Gastrocnemius medialis (tissue), 4 donors: ENCODE data around the gene ASXL3.

ENCODE experiments used
- POLR2A ChIP-seq, 2 donors: fragments of 450-650 bp; IDR thresholded peaks; one replicate each; pipeline ENCODE4 v1.6.1; 2017; ENCODE audit warnings: antibody characterized with exemption in 2 of 2, mild to moderate bottlenecking in 2 of 2, moderate library complexity in 2 of 2
- TF ChIP-seq, protein P1 (sequence below), 5 experiments: fragments of 450-650 bp in 3 of 5; fragments of 200-600 bp in 2 of 5; sonication (generic) in 2 of 5; IDR thresholded peaks in 4 of 5; conservative IDR thresholded peaks in 1 of 5; 1 replicate in 4 of 5; 2 replicates in 1 of 5; pipeline ENCODE4 v1.5.1; 2016 to 2019; ENCODE audit warnings: antibody characterized with exemption in 5 of 5, mild to moderate bottlenecking in 3 of 5, moderate library complexity in 3 of 5

DNA sequence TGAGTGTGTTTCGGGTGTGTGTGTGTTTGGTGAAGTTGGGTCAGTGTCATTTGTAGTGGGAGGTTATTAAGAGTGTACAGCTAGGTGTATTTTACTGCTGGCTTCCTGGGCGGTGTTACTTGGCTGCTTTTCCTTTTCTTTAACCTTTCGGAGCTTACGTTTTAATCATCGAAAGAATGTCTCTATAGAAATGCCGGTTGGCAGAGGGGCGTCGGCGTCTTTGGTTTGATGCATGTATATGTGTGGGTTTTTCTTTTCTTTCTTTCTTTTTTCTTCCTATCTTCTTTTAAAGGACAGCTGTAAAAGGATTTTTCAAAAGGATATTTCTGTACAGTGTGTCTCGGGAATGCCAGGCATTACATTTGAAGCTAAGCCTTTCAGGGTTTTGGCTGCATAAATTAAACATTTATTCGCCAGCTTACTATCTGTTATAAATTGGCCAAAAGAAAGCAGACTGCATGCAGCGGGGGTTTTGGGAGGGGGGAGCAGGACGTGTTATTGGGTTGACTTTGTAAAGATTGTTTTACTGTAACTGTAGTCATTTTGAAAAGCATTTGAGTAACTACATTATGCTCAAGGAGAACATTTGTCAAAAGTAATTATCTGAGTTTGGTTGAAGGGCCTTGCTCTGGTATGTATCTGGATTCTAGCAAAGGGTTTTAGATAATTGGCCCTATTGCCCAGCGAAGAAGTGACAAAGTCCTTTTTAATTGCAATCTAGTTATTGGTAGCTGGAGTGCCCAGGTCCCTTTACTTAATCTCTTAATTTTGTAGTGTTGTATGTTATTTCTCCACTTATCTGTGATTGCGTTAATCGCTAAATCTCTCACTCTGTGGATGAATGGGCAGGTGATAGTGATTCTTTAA lies 1.6 kb downstream of the ASXL3 start:
- TF ChIP-seq, protein P1, sequence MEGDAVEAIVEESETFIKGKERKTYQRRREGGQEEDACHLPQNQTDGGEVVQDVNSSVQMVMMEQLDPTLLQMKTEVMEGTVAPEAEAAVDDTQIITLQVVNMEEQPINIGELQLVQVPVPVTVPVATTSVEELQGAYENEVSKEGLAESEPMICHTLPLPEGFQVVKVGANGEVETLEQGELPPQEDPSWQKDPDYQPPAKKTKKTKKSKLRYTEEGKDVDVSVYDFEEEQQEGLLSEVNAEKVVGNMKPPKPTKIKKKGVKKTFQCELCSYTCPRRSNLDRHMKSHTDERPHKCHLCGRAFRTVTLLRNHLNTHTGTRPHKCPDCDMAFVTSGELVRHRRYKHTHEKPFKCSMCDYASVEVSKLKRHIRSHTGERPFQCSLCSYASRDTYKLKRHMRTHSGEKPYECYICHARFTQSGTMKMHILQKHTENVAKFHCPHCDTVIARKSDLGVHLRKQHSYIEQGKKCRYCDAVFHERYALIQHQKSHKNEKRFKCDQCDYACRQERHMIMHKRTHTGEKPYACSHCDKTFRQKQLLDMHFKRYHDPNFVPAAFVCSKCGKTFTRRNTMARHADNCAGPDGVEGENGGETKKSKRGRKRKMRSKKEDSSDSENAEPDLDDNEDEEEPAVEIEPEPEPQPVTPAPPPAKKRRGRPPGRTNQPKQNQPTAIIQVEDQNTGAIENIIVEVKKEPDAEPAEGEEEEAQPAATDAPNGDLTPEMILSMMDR (IDR thresholded peaks at IDR 0.05 in 4 of 5, conservative IDR thresholded peaks at IDR 0.05 in 1 of 5) = no peak
- TF ChIP-seq POLR2A (IDR thresholded peaks at IDR 0.05) = no peak
